Activated CD4-positive, alpha-beta T cell treated with anti-CD3 and anti-CD28 coated beads, Interleukin-2, amount 50 U/mL, for 16 hours (primary cell): ENCODE data around the gene GFI1.
"Not testable (repeated sequence)": the region's sequence is repeated elsewhere in the genome, so short reads cannot be mapped to it uniquely, and the experiment has no call there.

Source experiments
- DNase-seq: peaks from one replicate; pipeline ENCODE4 v3.0.0-alpha.2; 2020

Gene GFI1

DNA sequence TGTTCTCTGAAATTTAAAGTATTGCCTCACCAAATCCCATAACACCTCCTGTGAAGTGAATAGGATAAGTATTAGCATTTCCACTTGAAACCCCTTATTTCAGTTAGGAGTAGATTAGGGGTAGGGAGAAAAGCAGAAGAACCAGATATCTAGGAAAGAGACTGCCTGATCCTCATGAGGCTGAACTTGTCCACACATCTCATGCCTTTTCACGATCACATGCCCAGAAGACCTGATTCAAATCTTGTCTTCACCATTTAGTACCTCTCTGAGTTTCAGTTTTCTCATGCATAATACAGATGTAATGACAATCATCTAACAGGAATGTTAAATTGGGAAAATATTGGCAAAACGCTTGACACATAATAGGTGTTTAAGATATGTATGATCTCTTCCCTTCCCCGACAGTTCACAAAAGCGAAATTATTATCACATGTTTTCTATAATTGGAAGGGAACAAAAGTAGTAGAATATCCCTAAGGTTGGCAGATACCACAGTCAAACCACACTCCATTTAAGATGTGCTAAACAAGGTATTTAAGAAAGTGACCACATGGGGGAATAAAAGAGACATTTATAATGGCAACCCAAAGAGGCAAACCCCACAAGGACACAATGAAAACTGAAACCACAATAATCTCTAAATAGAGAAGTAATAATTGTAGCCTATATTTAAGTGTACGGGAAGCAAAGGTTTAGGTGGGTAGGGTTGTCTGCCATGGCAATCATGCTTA, 25.2 kb downstream of the GFI1 start:
- DNase-seq = no peak

DNA sequence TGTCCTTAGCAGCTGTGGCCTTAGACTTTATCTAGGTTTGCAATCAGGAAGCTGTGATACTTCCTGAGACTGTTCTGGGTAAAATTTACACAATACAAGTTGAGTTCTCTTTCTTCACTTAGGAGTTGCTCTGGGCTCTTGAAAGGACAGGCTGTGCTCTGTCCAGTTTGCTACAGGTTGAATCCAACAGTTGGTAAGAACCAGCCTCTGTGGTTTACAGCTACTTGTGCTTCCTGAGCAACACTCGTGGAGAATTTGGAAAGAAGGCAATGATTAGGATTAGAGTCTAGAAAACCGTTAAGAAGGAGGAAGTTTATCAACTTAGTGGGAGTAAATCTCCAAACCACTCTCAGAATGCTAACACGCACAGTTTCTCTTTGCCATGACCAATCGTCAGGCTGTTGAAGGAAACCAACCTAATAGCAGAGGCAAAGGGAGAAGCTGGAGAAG, 26.8 kb downstream of the GFI1 start:
- no peak for DNase-seq

DNA sequence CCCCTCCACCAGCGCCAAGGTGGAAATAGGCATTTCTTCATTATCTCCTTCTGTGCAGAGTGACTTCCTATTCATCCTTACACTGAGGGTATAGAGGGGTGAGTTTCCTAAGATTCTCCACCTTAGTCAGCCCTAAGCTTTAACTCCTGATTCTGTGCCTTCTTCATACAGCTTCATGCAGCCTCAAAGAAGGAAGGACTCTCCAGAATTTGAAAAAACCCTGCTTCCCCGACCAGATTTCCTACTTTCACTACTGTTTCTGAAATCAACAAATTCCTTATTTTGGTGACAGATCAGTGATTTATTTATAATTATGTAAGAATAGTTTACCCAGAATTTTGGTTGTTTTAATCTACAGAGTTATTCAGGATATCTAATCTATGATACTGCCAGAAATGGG, 28.6 kb downstream of the GFI1 start:
- no peak for DNase-seq

DNA sequence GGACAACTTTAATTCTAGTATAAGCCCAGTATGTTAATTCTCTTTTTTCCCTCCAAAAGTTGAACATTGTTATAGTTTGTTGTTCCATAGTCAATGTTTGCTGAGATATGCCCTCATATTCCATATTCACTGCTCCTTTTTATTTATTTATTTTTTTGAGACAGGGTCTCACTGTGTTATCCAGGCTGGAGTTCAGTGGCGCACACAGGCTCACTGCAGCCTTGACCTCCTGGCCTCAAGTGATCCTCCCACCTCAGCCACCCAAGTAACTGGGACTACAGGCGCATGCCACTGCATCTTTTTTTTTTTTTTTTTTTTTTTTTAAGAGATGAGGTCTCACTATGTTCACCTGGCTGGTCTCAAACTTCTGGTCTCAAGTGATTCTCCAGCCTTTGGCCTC, 38.7 kb downstream of the GFI1 start:
- no peak for DNase-seq

DNA sequence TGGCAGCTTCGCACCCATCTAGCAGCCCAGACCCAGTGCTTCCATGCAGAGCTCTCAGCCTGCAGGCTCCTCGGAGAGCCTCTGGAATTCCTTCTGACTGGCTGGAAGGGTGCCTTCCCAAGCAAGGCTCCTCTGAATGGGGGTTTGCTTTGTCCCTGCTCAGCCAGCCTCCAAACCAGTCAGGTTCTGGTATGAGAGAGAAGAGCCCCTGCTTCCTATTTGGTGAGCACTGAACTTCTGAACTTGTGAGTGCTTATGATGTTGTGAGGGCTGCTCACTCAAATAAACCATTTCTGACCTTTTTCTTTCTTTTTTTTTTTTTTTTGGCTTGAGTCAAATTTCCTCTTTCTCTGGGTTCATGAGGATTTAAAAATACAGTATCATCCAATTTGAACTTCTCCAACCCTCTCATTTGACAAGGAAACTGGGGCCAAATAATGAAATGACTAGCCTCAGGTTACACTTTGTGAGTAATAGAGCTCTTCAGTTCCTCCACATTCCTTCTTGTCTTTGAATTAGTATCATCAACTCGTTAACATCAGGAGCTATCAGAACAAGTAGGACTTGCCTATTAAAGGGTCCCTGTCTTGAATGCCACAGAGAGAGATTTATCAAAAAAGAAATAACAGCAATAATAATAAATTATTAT, 39.6 kb downstream of the GFI1 start:
- no peak for DNase-seq

DNA sequence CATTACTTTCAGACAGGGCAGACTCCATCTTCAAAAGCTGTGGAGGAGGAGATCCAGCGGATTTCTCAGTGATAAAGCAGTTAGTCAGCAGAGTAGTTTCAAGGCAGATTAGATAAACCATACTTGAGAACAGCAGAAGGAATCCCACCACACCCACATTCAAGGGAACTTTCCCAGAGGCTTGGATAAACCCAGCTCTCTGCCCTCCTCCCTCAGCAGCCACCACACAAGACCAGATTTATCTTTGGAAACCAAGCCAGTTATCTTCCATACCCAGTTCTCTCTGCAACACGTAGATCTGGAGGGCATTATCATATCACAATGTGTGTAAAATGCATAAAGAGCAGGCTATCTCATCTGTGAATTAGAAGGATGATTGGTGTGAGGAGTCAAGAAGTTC, 40.2 kb downstream of the GFI1 start:
- DNase-seq = no peak

DNA sequence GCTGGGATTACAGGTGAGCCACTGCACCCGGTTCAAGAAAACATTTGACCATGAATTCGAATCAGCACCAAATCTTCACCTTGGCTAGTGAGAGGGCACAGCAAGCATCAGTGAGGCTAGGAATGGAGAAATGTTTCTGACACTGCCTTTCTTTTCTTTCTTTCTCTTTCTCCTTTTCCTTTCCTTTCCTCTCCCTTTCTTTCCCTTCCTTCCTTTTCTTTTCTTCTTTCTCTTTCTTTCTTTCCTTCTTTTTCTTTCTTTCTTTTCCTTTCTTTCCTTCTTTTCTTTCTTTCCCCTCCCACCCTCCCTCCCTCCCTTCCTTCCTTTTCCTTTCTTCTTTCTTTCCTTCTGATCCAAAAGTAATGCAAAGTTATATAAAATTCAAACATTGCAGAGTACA, 40.9 kb downstream of the GFI1 start:
- no peak for DNase-seq

DNA sequence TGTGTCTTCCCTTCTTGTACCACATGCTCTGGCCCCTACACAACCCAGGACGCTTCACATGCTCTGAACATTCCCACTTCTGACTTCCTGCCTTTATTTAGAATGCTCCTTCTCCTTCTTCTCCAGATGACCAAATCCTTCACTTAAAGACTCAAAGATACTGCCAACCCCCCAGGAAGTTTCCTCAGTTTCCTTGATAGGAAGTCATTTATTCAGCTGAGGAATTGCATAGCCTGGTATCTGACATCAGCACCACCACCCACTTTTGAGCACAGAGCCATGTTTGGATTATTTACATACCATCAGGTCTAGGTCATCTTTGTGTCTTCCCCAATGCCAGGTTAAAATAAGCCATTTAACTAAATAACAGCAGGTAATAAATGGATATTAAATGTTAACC, 42.4 kb downstream of the GFI1 start:
- DNase-seq = no peak

DNA sequence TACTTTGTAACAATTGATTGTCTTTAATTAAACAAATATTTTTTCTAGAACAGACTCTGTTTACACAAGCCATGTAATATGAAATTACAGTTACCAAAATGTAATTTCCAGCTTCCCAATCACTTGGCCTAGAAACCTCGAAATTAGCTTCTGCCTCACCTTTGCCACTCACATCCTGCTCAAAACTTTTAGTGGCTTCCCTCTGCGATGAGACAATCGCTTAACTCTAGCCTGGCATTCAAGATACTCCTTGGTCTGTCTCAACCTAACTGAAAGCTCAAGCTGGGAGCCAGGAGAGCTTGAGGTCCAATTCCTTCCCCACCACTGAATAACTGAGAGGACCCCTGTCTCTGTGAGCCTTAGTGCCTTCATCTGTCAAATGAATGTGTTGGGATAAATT, 42.8 kb downstream of the GFI1 start:
- DNase-seq = no peak

DNA sequence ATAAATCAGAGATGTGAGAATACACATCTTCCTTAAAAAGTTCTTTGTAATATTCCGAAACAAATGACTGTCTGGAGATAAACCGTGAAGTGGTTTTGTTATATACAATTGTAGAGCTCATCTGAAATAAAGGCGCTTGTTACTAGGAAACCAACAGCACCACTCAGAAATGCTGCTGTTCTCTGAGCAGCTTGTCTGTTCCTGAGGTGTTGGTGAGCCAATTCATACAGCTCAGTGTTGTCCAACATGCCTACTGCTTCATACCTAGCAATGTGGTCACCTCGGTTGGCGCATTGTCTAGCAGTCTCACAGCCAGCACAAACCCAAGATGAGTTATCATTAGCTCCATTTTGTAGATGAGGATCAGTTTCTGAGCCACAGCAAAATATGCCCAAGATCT, 44.4 kb downstream of the GFI1 start:
- no peak for DNase-seq

DNA sequence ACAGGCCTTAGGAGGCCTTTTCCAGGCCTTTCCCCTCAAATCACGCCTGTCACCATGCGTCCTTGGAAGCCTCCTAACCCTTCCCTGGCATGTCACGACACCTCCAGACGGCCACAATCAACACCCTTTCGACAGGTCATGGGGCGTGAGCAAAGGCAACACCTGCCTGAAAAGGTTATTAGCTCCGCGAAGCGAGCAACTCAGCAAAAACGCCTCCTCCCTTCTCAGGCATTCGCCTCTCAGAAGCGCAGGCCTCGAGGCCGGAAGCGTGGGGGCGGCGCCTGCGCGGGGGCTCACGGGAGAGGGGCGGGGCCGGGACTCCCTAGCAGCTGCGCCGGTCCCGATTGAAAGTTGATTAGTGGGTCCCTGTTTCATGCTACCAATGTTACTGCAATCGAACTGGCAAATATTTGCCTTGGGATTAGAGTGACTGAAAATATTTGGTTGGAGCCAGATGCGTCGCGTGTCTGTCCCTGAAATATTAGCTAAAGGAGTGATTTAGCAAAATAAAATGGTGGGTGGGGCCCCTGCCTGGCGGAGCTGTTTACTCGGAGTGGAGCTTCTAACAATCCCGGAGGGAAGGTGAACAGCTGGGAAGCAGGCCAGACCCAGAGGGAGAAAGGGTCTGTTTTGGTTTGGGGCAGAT, 44.9 kb downstream of the GFI1 start:
- no peak for DNase-seq

DNA sequence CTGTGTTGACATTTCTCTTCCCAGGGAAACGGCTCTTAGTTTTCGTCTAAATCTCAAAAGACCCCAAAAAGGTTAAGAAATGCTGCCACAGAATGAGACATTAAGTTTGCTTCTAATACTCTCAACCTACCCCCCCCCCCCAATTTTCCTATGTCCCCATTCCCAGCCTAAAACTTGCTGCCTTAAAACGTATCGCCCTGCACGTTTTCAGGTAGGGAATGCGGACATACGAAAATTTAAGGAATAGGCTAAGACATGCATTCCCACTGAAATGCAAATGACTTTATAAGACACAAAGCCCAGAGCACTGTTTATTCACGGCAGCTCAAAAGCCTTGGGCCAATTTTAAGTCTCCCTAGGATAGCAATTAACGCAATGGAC, 45.4 kb downstream of the GFI1 start:
- no peak for DNase-seq

DNA sequence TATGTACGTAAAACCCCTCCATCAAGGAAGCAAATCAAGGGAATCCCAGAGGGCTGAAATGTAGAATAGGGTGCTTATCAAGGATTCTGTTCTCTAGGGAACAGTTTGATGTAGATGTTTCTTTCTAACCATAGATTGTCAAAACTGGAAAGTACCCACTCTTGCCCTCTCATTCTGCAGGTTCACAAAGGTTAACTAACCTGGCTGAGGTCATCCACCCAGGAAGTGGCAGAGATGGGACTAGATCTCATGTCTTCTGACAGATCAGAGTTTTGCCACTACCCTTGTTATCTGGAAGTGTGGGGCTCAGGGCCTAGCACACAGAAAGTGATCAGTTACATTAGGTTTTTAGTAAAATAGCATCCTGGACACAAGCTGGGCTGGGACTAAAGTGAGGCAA, 47.4 kb downstream of the GFI1 start:
- DNase-seq = no peak

DNA sequence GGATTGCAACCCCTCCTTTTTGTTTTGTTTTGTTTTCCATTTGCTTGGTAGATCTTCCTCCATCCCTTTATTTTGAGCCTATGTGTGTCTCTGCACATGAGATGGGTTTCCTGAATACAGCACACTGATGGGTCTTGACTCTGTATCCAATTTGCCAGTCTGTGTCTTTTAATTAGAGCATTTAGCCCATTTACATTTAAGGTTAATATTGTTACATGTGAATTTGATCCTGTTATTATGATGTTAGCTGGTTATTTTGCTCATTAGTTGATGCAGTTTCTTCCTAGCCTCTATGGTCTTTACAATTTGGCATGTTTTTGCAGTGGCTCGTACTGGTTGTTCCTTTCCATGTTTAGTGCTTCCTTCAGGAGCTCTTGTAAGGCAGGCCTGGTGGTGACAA, 52.2 kb downstream of the GFI1 start:
- DNase-seq = not testable (repeated sequence)

DNA sequence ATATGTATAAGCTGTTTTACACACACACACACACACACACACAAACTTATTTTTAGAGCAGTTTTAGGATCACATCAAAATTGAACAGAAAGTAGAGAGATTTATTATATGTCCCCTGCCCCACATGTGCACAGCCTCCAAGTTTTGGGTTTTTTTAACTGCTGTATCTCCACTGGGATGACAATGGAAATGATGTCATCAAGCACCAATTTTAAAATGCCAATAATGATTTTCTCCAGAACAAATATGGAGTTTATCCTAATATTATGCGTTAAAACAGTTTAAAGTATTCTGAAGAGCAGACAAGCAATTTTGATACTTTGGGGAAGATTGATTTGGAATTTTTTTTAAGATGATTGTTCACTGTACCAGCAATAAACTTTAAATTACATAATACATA, 56.7 kb downstream of the GFI1 start:
- no peak for DNase-seq

DNA sequence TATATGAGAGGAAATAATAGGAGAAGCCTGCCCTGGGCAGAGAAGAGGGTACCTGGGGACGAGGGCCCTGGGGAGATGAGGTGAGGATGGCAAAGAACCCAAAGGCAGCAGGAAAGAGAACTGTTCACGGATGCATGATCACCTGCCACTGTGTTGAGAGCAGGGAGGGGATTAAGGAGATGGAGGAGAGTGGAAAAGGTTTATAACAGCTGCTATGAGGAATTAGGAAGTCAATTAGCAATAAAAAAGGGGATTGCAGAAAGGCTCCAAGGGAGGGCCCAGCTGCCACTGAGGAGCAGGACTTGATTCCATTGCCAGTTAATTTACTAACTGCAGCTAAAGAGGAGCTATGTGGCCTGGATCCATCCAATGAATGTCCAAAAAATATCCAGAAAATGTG, 61.1 kb downstream of the GFI1 start:
- DNase-seq = no peak
